ENCODE data around the gene RPL37.
"Not testable (repeated sequence)": the region's sequence is repeated elsewhere in the genome, so short reads cannot be mapped to it uniquely, and the experiment has no call there.

RPL37 gene

GRCh38 chr5:40796487-40796889 lies 38.5 kb downstream of the RPL37 start:
- no peak for DNase-seq (ENCODE audit: low spot score)

- DNase-seq (ENCODE audit: low spot score), result not testable (repeated sequence)
Observed at GRCh38 chr5:40794877-40795276, 40.1 kb downstream of the RPL37 start.

- not testable (repeated sequence) for DNase-seq (ENCODE audit: low spot score)
Observed at GRCh38 chr5:40794340-40794739, 40.7 kb downstream of the RPL37 start.

- not testable (repeated sequence) for DNase-seq (ENCODE audit: low spot score)
Observed at GRCh38 chr5:40792691-40793090, 42.3 kb downstream of the RPL37 start.

- DNase-seq (ENCODE audit: low spot score), result no peak
Observed at GRCh38 chr5:40791715-40792139, 43.3 kb downstream of the RPL37 start.

- DNase-seq (ENCODE audit: low spot score), result no peak
Observed at GRCh38 chr5:40790947-40791593, 44.0 kb downstream of the RPL37 start.

GRCh38 chr5:40788941-40789340 lies 46.1 kb downstream of the RPL37 start:
- DNase-seq (ENCODE audit: low spot score), result not testable (repeated sequence)

- DNase-seq (ENCODE audit: low spot score), result no peak
Observed at GRCh38 chr5:40787986-40788385, 47.0 kb downstream of the RPL37 start.

- DNase-seq (ENCODE audit: low spot score), result not testable (repeated sequence)
Observed at GRCh38 chr5:40786664-40787063, 48.4 kb downstream of the RPL37 start.

- DNase-seq (ENCODE audit: low spot score), result no peak
Observed at GRCh38 chr5:40784916-40785315, 50.1 kb downstream of the RPL37 start.

- no peak for DNase-seq (ENCODE audit: low spot score)
Observed at GRCh38 chr5:40784027-40784653, 50.9 kb downstream of the RPL37 start.

- no peak for DNase-seq (ENCODE audit: low spot score)
Observed at GRCh38 chr5:40781843-40782409, 53.1 kb downstream of the RPL37 start.

- no peak for DNase-seq (ENCODE audit: low spot score)
Observed at GRCh38 chr5:40780858-40781257, 54.2 kb downstream of the RPL37 start.

GRCh38 chr5:40780199-40780598 lies 54.8 kb downstream of the RPL37 start:
- no peak for DNase-seq (ENCODE audit: low spot score)

- no peak for DNase-seq (ENCODE audit: low spot score)
Observed at GRCh38 chr5:40779561-40779960, 55.5 kb downstream of the RPL37 start.

- no peak for DNase-seq (ENCODE audit: low spot score)
Observed at GRCh38 chr5:40778133-40778532, 56.9 kb downstream of the RPL37 start.

GRCh38 chr5:40776658-40776977 lies 58.4 kb downstream of the RPL37 start:
- DNase-seq (ENCODE audit: low spot score), result no peak

- no peak for DNase-seq (ENCODE audit: low spot score)
Observed at GRCh38 chr5:40775846-40776657, 59.0 kb downstream of the RPL37 start.
